HG03439 (cell line): Measurements from ENCODE around the gene TTF2.
"Not testable (repeated sequence)": the region's sequence is repeated elsewhere in the genome, so short reads cannot be mapped to it uniquely, and the experiment has no call there.

ENCODE experiments used
- ATAC-seq: cut with Tn5 transposase; IDR thresholded peaks from one replicate; pipeline ENCODE4 v1.9.1; 2021; ENCODE audit warnings: mild to moderate bottlenecking, moderate library complexity; ENCODE audit not compliant: unreplicated experiment

TTF2 gene

GRCh38 chr1:117147856-117148588 lies 87.9 kb downstream of the TTF2 start:
- no peak for ATAC-seq

GRCh38 chr1:117150316-117150715 lies 90.2 kb downstream of the TTF2 start:
- no peak for ATAC-seq

DNA sequence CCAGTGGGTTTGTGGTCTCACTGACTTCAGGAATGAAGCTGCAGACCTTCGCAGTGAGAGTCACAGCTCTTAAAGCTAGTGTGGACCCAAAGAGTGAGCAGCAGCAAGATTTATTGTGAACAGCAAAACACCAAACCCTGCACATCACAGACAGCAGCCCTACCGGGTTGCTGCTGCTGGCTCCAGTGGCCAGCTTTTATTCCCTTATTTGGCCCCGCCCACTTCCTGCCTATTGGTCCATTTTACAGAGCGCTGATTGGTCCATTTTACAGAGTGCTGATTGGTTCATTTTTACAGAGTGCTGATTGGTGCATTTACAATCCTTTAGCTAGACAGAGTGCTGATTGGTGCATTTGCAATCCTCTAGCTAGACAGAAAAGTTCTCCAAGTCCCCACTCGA lies 91.2 kb downstream of the TTF2 start:
- not testable (repeated sequence) for ATAC-seq
